ENCODE measurements around the gene MAPKAP1.

GRCh38 chr9:125486576-125486975 lies 220.4 kb downstream of the MAPKAP1 start:
- TF ChIP-seq ZNF384 (IDR thresholded peaks at IDR 0.05), result no peak
- TF ChIP-seq BHLHE40 (IDR thresholded peaks at IDR 0.05; ENCODE audit: borderline replicate concordance), result no peak
- no peak for TF ChIP-seq HDGF (IDR thresholded peaks at IDR 0.05; ENCODE audit: borderline replicate concordance)
- TF ChIP-seq TARDBP (IDR thresholded peaks at IDR 0.05), result no peak
- no peak for TF ChIP-seq PKNOX1 (IDR thresholded peaks at IDR 0.05)
- TF ChIP-seq FOXM1 (IDR thresholded peaks at IDR 0.05; ENCODE audit: borderline replicate concordance), result no peak
- no peak for TF ChIP-seq SP1 (IDR thresholded peaks at IDR 0.05)
- no peak for TF ChIP-seq ARNT (IDR thresholded peaks at IDR 0.05)

Measured in HEK293T (cell line).